ENCODE data around the gene RARS2.
"Not testable (repeated sequence)": the region's sequence is repeated elsewhere in the genome, so short reads cannot be mapped to it uniquely, and the experiment has no call there.

The RARS2 gene

DNA sequence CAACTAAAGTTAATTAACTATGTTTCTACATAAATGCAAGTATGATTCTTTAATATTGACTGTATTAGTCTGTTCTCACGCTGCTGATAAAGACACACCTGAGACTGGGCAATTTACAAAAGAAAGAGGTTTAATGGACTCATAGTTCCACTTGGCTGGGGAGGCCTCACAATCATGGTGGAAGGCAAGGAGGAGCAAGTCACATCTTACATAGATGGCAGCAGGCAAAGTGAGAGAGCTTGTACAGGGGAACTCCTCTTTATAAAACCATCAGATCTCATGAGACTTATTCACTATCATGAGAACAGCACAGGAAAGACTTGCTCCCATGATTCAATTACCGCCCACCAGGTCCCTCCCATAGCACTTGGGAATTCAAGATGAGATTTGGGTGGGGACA lies 23.2 kb upstream of the RARS2 start:
- H3K27ac ChIP-seq (ENCODE audit: low read depth, low read length) = not testable (repeated sequence)

GRCh38 chr6:87608802-87609201 lies 19.0 kb upstream of the RARS2 start:
- Histone ChIP-seq H3K27ac (ENCODE audit: low read depth, low read length) (no peak overlapping the region), H3K27me3 (ENCODE audit: control insufficient read depth, insufficient read depth, low read length) (no peaks in the 10 kb centered on the region), H3K4me3 (ENCODE audit: low read depth, low read length) (no peak overlapping the region), H3K9me3 (ENCODE audit: control insufficient read depth, insufficient read depth, low read length) (no peaks in the 10 kb centered on the region), H3K36me3 (ENCODE audit: control insufficient read depth, insufficient read depth, low read length) (peaks cover 75% of the 10 kb centered on the region), H3K9ac (ENCODE audit: low read depth, low read length) (no peak overlapping the region), H3K4me1 (ENCODE audit: control insufficient read depth, insufficient read depth, low read length) (peaks cover 12% of the 10 kb centered on the region)

More for the DNA sequence above, 23.2 kb upstream of the RARS2 start:
- not testable (repeated sequence) for H3K4me3 ChIP-seq (ENCODE audit: low read depth, low read length); H3K9me3 ChIP-seq (ENCODE audit: control insufficient read depth, insufficient read depth, low read length); H3K9ac ChIP-seq (ENCODE audit: low read depth, low read length); H3K27me3 ChIP-seq (ENCODE audit: control insufficient read depth, insufficient read depth, low read length); H3K4me1 ChIP-seq (ENCODE audit: control insufficient read depth, insufficient read depth, low read length)
- H3K36me3 ChIP-seq (ENCODE audit: control insufficient read depth, insufficient read depth, low read length) = peaks cover 85% of the 10 kb centered on the region

- Histone ChIP-seq H3K4me1 (ENCODE audit: control insufficient read depth, insufficient read depth, low read length) (peaks cover 21% of the 10 kb centered on the region), H3K36me3 (ENCODE audit: control insufficient read depth, insufficient read depth, low read length) (peaks cover 67% of the 10 kb centered on the region), H3K9me3 (ENCODE audit: control insufficient read depth, insufficient read depth, low read length) (no peaks in the 10 kb centered on the region), H3K9ac (ENCODE audit: low read depth, low read length) (no peak overlapping the region), H3K27me3 (ENCODE audit: control insufficient read depth, insufficient read depth, low read length) (no peaks in the 10 kb centered on the region), H3K27ac (ENCODE audit: low read depth, low read length) (no peak overlapping the region), H3K4me3 (ENCODE audit: low read depth, low read length) (no peak overlapping the region)
Measured at GRCh38 chr6:87606199-87606598, 16.4 kb upstream of the RARS2 start.

GRCh38 chr6:87600576-87600975 lies 10.8 kb upstream of the RARS2 start:
- Histone ChIP-seq H3K36me3 (ENCODE audit: control insufficient read depth, insufficient read depth, low read length) (peaks cover 38% of the 10 kb centered on the region), H3K9me3 (ENCODE audit: control insufficient read depth, insufficient read depth, low read length) (no peaks in the 10 kb centered on the region), H3K9ac (ENCODE audit: low read depth, low read length) (no peak overlapping the region), H3K27ac (ENCODE audit: low read depth, low read length) (no peak overlapping the region), H3K27me3 (ENCODE audit: control insufficient read depth, insufficient read depth, low read length) (no peaks in the 10 kb centered on the region), H3K4me3 (ENCODE audit: low read depth, low read length) (no peak overlapping the region), H3K4me1 (ENCODE audit: control insufficient read depth, insufficient read depth, low read length) (peaks cover 21% of the 10 kb centered on the region)

- Histone ChIP-seq H3K4me3 (ENCODE audit: low read depth, low read length) (peak overlapping the region; percentile 93), H3K36me3 (ENCODE audit: control insufficient read depth, insufficient read depth, low read length) (peaks cover 36% of the 10 kb centered on the region), H3K9me3 (ENCODE audit: control insufficient read depth, insufficient read depth, low read length) (no peaks in the 10 kb centered on the region), H3K27me3 (ENCODE audit: control insufficient read depth, insufficient read depth, low read length) (no peaks in the 10 kb centered on the region), H3K9ac (ENCODE audit: low read depth, low read length) (peak overlapping the region; percentile 94), H3K4me1 (ENCODE audit: control insufficient read depth, insufficient read depth, low read length) (peaks cover 5% of the 10 kb centered on the region), H3K27ac (ENCODE audit: low read depth, low read length) (no peak overlapping the region)
Measured at GRCh38 chr6:87590990-87591389, 1.2 kb upstream of the RARS2 start.

DNA sequence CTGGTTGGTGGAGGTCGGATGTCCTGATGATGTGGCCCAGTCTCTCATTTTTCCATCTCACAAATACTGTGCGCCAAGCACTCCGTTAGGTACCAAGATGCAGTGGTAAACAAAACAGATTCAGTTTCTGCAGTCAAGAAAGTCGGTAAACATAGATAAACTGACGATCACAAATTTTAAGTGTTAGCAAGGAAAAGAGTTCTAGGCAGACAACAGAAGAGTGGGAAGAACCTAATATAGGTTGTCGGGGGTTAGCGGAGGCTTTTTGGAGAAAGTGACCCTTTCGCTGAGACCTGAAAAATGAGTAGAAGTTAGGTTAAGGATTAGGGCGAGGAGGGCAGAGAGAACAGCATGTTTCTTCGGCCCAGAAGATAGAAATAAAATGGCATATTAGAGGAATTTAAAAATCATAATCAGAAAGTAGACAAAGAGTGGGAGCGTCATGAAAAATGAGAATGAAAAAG lies 662 bp upstream of the RARS2 start:
- H3K27me3 ChIP-seq (ENCODE audit: control insufficient read depth, insufficient read depth, low read length) = no peaks in the 10 kb centered on the region
- H3K27ac ChIP-seq (ENCODE audit: low read depth, low read length) = peak overlapping the region; percentile 86
- H3K9ac ChIP-seq (ENCODE audit: low read depth, low read length) = peak overlapping the region; percentile 94
- H3K9me3 ChIP-seq (ENCODE audit: control insufficient read depth, insufficient read depth, low read length) = no peaks in the 10 kb centered on the region
- peaks cover 5% of the 10 kb centered on the region for H3K4me1 ChIP-seq (ENCODE audit: control insufficient read depth, insufficient read depth, low read length)
- H3K4me3 ChIP-seq (ENCODE audit: low read depth, low read length) = peak overlapping the region; percentile 93
- H3K36me3 ChIP-seq (ENCODE audit: control insufficient read depth, insufficient read depth, low read length) = peaks cover 31% of the 10 kb centered on the region

DNA sequence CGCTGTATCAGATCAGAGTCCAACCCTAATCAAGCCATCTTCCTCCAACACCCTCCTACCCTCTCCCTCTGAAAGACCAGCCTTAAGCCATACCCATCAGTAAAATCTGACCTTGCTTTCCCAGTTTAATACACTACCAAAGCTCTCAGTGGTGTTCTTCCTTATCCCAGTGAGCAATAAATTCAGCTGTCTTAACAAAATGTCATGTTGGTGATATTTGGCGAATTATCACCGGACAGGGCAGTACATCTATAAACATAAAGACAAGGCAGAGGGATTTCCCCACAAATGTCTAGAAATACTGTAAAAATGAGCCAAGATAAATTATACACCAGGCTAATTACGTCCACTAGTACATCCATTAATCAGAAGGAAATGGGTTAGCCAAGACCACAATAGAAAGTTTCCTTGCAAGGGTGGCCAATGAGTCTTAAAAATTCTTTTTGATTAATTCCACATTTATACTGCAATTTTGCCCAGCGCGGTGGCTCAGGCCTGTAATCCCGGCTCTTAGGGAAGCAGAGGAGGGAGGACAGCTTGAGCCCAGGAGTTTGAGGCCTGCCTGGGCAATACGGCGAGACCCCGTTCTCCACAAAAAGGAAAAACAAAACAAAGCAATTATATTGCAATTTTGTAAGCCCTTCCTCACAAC lies 905 bp downstream of the RARS2 start:
- Histone ChIP-seq H3K4me3 (ENCODE audit: low read depth, low read length) (peak overlapping the region; percentile 93), H3K9me3 (ENCODE audit: control insufficient read depth, insufficient read depth, low read length) (no peaks in the 10 kb centered on the region), H3K36me3 (ENCODE audit: control insufficient read depth, insufficient read depth, low read length) (peaks cover 20% of the 10 kb centered on the region), H3K27me3 (ENCODE audit: control insufficient read depth, insufficient read depth, low read length) (no peaks in the 10 kb centered on the region), H3K9ac (ENCODE audit: low read depth, low read length) (peak overlapping the region; percentile 86), H3K27ac (ENCODE audit: low read depth, low read length) (peak overlapping the region; percentile 86), H3K4me1 (ENCODE audit: control insufficient read depth, insufficient read depth, low read length) (peaks cover 5% of the 10 kb centered on the region)

GRCh38 chr6:87586371-87587077 lies 3.3 kb downstream of the RARS2 start:
- H3K4me3 ChIP-seq (ENCODE audit: low read depth, low read length) = no peak overlapping the region

DNA sequence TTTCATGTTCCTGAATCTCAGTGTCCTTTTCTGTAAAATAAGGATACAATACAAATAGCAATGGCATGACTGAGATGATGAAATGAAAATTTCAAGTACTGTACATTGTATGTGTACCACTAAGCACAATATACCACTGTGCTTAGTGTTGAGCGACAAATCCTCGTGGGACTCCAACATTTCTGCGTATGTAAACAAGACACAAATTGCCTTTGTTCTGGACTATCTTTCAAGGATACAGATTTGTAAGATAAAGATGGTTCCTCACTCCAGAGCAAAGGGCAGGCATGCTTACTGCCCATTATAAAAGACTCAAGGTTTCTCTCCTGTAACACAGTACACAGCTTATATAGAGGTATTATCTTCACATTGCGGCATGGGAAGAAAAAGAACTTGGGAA lies 6.0 kb downstream of the RARS2 start:
- Histone ChIP-seq H3K4me3 (ENCODE audit: low read depth, low read length) (no peak overlapping the region), H3K36me3 (ENCODE audit: control insufficient read depth, insufficient read depth, low read length) (peaks cover 41% of the 10 kb centered on the region), H3K27ac (ENCODE audit: low read depth, low read length) (no peak overlapping the region), H3K9ac (ENCODE audit: low read depth, low read length) (no peak overlapping the region), H3K4me1 (ENCODE audit: control insufficient read depth, insufficient read depth, low read length) (peaks cover 11% of the 10 kb centered on the region), H3K9me3 (ENCODE audit: control insufficient read depth, insufficient read depth, low read length) (no peaks in the 10 kb centered on the region), H3K27me3 (ENCODE audit: control insufficient read depth, insufficient read depth, low read length) (no peaks in the 10 kb centered on the region)

More at GRCh38 chr6:87586371-87587077, 3.3 kb downstream of the RARS2 start:
- Histone ChIP-seq H3K36me3 (ENCODE audit: control insufficient read depth, insufficient read depth, low read length) (peaks cover 30% of the 10 kb centered on the region), H3K9me3 (ENCODE audit: control insufficient read depth, insufficient read depth, low read length) (no peaks in the 10 kb centered on the region), H3K27ac (ENCODE audit: low read depth, low read length) (no peak overlapping the region), H3K9ac (ENCODE audit: low read depth, low read length) (no peak overlapping the region), H3K4me1 (ENCODE audit: control insufficient read depth, insufficient read depth, low read length) (peaks cover 5% of the 10 kb centered on the region), H3K27me3 (ENCODE audit: control insufficient read depth, insufficient read depth, low read length) (no peaks in the 10 kb centered on the region)

- Histone ChIP-seq H3K4me1 (ENCODE audit: control insufficient read depth, insufficient read depth, low read length) (peaks cover 28% of the 10 kb centered on the region), H3K9ac (ENCODE audit: low read depth, low read length) (no peak overlapping the region), H3K9me3 (ENCODE audit: control insufficient read depth, insufficient read depth, low read length) (no peaks in the 10 kb centered on the region), H3K27me3 (ENCODE audit: control insufficient read depth, insufficient read depth, low read length) (no peaks in the 10 kb centered on the region), H3K27ac (ENCODE audit: low read depth, low read length) (no peak overlapping the region), H3K4me3 (ENCODE audit: low read depth, low read length) (no peak overlapping the region), H3K36me3 (ENCODE audit: control insufficient read depth, insufficient read depth, low read length) (no peaks in the 10 kb centered on the region; the same call in 1 of the 2 replicates)
Measured at GRCh38 chr6:87575423-87575822, 14.4 kb downstream of the RARS2 start.

GRCh38 chr6:87574237-87574804 lies 15.5 kb downstream of the RARS2 start:
- H3K27me3 ChIP-seq (ENCODE audit: control insufficient read depth, insufficient read depth, low read length) = no peaks in the 10 kb centered on the region
- H3K9ac ChIP-seq (ENCODE audit: low read depth, low read length) = no peak overlapping the region
- H3K9me3 ChIP-seq (ENCODE audit: control insufficient read depth, insufficient read depth, low read length) = no peaks in the 10 kb centered on the region
- H3K27ac ChIP-seq (ENCODE audit: low read depth, low read length) = no peak overlapping the region
- no peak overlapping the region for H3K4me3 ChIP-seq (ENCODE audit: low read depth, low read length)
- peaks cover 3% of the 10 kb centered on the region for H3K36me3 ChIP-seq (ENCODE audit: control insufficient read depth, insufficient read depth, low read length)
- peaks cover 26% of the 10 kb centered on the region for H3K4me1 ChIP-seq (ENCODE audit: control insufficient read depth, insufficient read depth, low read length)
